Upper lobe of left lung (tissue), 4 donors: Measurements from ENCODE around the gene SLC6A4.

Experiments
- CTCF ChIP-seq, 6 experiments: fragments of 450-650 bp in 4 of 6; fragments of 200-600 bp in 2 of 6; sonication (generic) in 2 of 6; IDR thresholded peaks; one replicate each; pipeline ENCODE4 v1.5.1; 2016 to 2019; ENCODE audit warnings: antibody characterized with exemption in 6 of 6
- EP300 ChIP-seq, 4 donors: sonication (generic); formaldehyde crosslinking; IDR thresholded peaks; one replicate each; pipeline ENCODE4 v1.5.1; 2017; ENCODE audit warnings: antibody characterized with exemption in 4 of 4, control low read depth in 2 of 4
- POLR2AphosphoS5 ChIP-seq, 2 donors: sonication (generic); formaldehyde crosslinking; IDR thresholded peaks; one replicate each; pipeline ENCODE4 v1.5.1; 2017; ENCODE audit warnings: antibody characterized with exemption in 2 of 2

GRCh38 chr17:30278032-30278431 is 42.5 kb upstream of the SLC6A4 start:
- TF ChIP-seq EP300 (IDR thresholded peaks at IDR 0.05) (no peak), POLR2AphosphoS5 (IDR thresholded peaks at IDR 0.05) (no peak), CTCF (IDR thresholded peaks at IDR 0.05) (peak in 5 of 6 experiments; percentile 33 to 59 (median 49))
